Heart right ventricle (tissue), 16 donors: ENCODE results near the gene CUTC. TPM values are rescaled to one million over a fixed set of nuclear protein-coding genes. Genes with fewer than 3 reads are reported as not detected.

Source experiments
- ATAC-seq, 8 donors: fragments of 200-7000 bp; cut with Tn5 transposase; one replicate each; pipeline ENCODE4 v1.9.1; 2020; ENCODE audit warnings: mild to moderate bottlenecking in 8 of 8, moderate library complexity in 8 of 8, moderate number of reproducible peaks in 1 of 8
- DNase-seq, 2 donors: peaks; one replicate each; pipeline ENCODE4 v3.0.0-alpha.2; 2020
- H3K27ac ChIP-seq, 10 donors: fragments of 200-600 bp; sonication (generic) in 2 of 10; one replicate each; pipeline versions ENCODE4 v1.5.0 to v1.8.0; 2020 to 2022; ENCODE audit warnings: mild to moderate bottlenecking in 3 of 10
- H3K27me3 ChIP-seq, 7 donors: fragments of 200-600 bp; one replicate each; pipeline ENCODE4 v1.8.0; 2021 to 2022; ENCODE audit warnings: mild to moderate bottlenecking in 2 of 7
- H3K36me3 ChIP-seq, 9 donors: fragments of 200-600 bp; sonication (generic) in 1 of 9; one replicate each; pipeline versions ENCODE4 v1.5.0 to v1.8.0; 2020 to 2022; ENCODE audit warnings: mild to moderate bottlenecking in 2 of 9
- H3K4me1 ChIP-seq, 9 donors: fragments of 200-600 bp; sonication (generic) in 1 of 9; one replicate each; pipeline versions ENCODE4 v1.5.0 to v1.8.0; 2020 to 2022; ENCODE audit warnings: mild to moderate bottlenecking in 4 of 9
- H3K4me3 ChIP-seq, 10 donors: fragments of 200-600 bp; sonication (generic) in 2 of 10; one replicate each; pipeline versions ENCODE4 v1.5.0 to v1.8.0; 2020 to 2022; ENCODE audit warnings: mild to moderate bottlenecking in 7 of 10, moderate library complexity in 2 of 10
- H3K9me3 ChIP-seq, 11 donors: fragments of 200-600 bp in 10 of 11; sonication (generic) in 2 of 11; one replicate each; pipeline versions ENCODE4 v1.5.0 to v1.8.0; 2013 to 2022; ENCODE audit warnings: mild to moderate bottlenecking in 2 of 11, control low read depth in 1 of 11, moderate library complexity in 1 of 11
- WGBS, 2 donors: extraction: QIAGEN DNeasy Blood & Tissue Kit; methylation state at CpG; one replicate each; pipeline ENCODE4 v1.1.7; 2013; ENCODE audit warnings: inconsistent platforms in 1 of 2; 5-methylcytosine and 5-hydroxymethylcytosine counted together
- intact Hi-C, 10 donors: fragments of 100-400 bp; cut with DNase I; formaldehyde crosslinking; loops; one replicate each; pipeline versions ENCODE4 v1.11.1 to v1.14.2; 2022
- polyA plus RNA-seq, 2 donors: library from polyadenylated mRNA; stranded (reverse); fragments of 200-250 nt; gene quantifications; one replicate each; pipeline ENCODE4 v1.2.3, GENCODE V29; 2013
- total RNA-seq, 10 donors: library from RNA; stranded (reverse); fragmentation: NEBNext Ultra II Directional in 3 of 10; extraction: Animal tissue kit (Norgen Biotek cat#: 25700) in 3 of 10; gene quantifications; one replicate each; pipeline versions ENCODE4 v1.2.1 to v1.2.4, GENCODE V29; 2021 to 2023
- TF ChIP-seq, protein P1 (sequence below), 9 donors: fragments of 200-600 bp; sonication (generic) in 2 of 9; IDR thresholded peaks; one replicate each; pipeline versions ENCODE4 v1.5.0 to v1.8.0; 2021 to 2022; ENCODE audit warnings: antibody characterized with exemption in 9 of 9, mild to moderate bottlenecking in 5 of 9, moderate library complexity in 1 of 9
- donor health status: Arrhythmogenic right ventricular cardiomyopathy.
- donor health status: ischemic (EF 13 %, LVEDD 7.1; RV severe dilation, severe dysfunction).
- donor health status: healthy with polysubstance abuse.
- donor health status: DM: no; HTN: yes; CAD: no.
- donor health status: DM: no; HTN: no; CAD: no.
- donor health status: ischemic (EF 25% LVEDD 6.9; RV normal size, moderate dysfunction).
- donor health status: ischemic (EF 25% LVEDD 5.7; RV mildly dilated, moderate dysfunction).
- donor health status: healthy.
- donor health status: DM: yes; HTN: yes; CAD: no.
- donor health status: Ischemic cardiomyopathy.
- donor health status: ischemic (EF 35%, LVEDD 5.7; RV mildly dilated, moderate dysfunction).
- donor health status: nonischemic (EF 11% LVEDD 7.7; RV severe dilation, severe dysfunction).
- donor health status: DM: yes; HTN: yes; CAD: no.
- donor health status: PGD.
- donor health status: ischemic (EF 29% LVEDD 5.4; RV normal size, mild dysfunction).
- donor health status: nonischemic (EF 23%, LVEDD 6.1; RV moderate dilation, normal function).

The CUTC gene
- total and polyA plus RNA-seq, 12 donors: 29.7 to 43.7 (median 35.7) TPM

DNA sequence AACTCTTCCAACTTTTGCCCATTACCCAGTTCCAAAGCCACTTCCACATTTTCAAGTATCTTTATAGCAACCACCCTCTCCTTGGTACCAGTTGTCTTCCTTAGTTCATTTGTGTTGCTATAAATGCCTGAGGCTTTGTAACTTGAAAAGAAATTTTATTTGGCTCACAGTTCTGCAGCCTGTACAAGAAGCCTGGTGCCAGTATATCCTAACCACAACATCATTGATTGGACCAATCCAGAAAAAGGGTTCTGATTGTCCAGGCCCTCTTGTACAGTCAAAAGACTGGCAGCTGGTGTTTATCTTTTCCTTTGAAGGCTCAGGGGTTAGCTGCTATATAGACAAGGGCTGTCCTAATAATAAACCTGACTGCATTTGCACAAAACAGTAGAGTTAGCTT lies 29.3 kb downstream of the CUTC start:
- no peaks in the 10 kb centered on the region for H3K27me3 ChIP-seq
- peaks cover 0 to 57% (median 44%) of the 10 kb centered on the region in 9 donors for H3K36me3 ChIP-seq
- DNase-seq (no peak), ATAC-seq (no peak)
- H3K4me1 ChIP-seq: no peaks in the 10 kb centered on the region
- intact Hi-C loops: no loop called here
- TF ChIP-seq, protein P1, sequence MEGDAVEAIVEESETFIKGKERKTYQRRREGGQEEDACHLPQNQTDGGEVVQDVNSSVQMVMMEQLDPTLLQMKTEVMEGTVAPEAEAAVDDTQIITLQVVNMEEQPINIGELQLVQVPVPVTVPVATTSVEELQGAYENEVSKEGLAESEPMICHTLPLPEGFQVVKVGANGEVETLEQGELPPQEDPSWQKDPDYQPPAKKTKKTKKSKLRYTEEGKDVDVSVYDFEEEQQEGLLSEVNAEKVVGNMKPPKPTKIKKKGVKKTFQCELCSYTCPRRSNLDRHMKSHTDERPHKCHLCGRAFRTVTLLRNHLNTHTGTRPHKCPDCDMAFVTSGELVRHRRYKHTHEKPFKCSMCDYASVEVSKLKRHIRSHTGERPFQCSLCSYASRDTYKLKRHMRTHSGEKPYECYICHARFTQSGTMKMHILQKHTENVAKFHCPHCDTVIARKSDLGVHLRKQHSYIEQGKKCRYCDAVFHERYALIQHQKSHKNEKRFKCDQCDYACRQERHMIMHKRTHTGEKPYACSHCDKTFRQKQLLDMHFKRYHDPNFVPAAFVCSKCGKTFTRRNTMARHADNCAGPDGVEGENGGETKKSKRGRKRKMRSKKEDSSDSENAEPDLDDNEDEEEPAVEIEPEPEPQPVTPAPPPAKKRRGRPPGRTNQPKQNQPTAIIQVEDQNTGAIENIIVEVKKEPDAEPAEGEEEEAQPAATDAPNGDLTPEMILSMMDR (IDR thresholded peaks at IDR 0.05): no peak
- no peak overlapping the region for H3K27ac ChIP-seq
- no peak overlapping the region for H3K4me3 ChIP-seq
- H3K9me3 ChIP-seq: peaks cover 0 to 8% (median 0%) of the 10 kb centered on the region in 11 donors

DNA sequence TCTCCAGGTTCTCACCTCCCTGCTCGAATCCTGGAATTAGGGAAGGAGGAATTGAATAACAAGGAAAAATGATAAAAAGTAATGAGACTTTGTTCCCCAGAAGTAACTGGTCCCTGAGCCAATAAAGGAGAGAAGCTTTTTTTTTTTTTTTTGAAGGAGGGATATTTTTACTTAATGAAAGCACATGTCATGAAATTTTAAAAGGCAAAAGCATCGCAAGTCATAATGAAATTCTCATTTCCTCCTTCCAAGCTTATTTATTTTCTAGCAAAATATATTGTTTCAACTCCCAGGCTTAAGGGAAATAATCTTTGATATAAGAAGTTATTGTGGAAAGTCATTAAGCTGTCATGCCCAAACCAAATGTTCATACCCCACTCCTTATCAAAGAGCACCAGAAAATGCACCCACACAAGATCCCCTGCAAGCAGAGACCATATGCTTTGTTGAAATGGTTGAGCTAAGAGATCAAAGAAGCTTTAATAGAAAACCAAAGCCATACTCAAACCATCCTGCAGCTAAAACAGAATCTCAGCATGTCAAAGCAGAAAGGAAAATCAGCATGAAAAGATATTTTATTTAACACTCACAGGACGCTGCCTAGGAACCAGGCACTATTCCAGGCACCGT lies 33.8 kb downstream of the CUTC start:
- TF ChIP-seq, protein P1 (IDR thresholded peaks at IDR 0.05): no peak
- WGBS, 2 donors: 82 to 84% methylated on average over 4 of the region's 4 CpGs

DNA sequence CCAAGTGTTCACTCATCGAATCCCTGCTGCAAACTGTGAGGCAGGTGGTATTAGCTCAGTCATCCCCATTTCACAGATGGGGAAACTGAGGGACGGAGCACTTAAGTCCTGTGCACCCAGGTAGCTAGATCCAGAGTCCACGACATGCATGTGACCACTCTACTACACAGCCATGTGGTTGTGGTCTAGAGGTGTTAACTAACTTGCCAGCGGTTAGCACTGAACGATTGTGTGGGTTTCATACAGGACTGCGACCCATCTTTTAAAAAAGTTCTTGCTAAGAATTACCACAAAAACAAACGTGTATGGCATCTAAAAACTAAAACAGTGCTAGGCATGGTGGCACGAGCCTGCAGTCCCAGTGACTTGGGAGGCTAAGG lies 34.3 kb downstream of the CUTC start:
- H3K27ac ChIP-seq: no peak overlapping the region
- no peak for DNase-seq
- WGBS, 2 donors: 75 to 81% methylated on average over 8 of the region's 8 CpGs
- no peaks in the 10 kb centered on the region for H3K4me1 ChIP-seq
- peaks cover 0 to 9% (median 0%) of the 10 kb centered on the region in 9 donors for H3K36me3 ChIP-seq
- H3K27me3 ChIP-seq: no peaks in the 10 kb centered on the region
- intact Hi-C loops: no loop called here
- H3K4me3 ChIP-seq: no peak overlapping the region
- H3K9me3 ChIP-seq: peaks cover 0 to 8% (median 0%) of the 10 kb centered on the region in 11 donors
- TF ChIP-seq, protein P1 (IDR thresholded peaks at IDR 0.05): peak in 1 of 9 donors; percentile 4
- no peak for ATAC-seq

More for the DNA sequence above, 33.8 kb downstream of the CUTC start:
- intact Hi-C loops: no loop called here
- ATAC-seq: no peak
- Histone ChIP-seq H3K27me3 (no peaks in the 10 kb centered on the region), H3K9me3 (peaks cover 0 to 8% (median 0%) of the 10 kb centered on the region in 11 donors), H3K36me3 (peaks cover 0 to 13% (median under 1%) of the 10 kb centered on the region in 9 donors), H3K4me3 (no peak overlapping the region), H3K4me1 (no peaks in the 10 kb centered on the region), H3K27ac (no peak overlapping the region)
- DNase-seq: no peak

DNA sequence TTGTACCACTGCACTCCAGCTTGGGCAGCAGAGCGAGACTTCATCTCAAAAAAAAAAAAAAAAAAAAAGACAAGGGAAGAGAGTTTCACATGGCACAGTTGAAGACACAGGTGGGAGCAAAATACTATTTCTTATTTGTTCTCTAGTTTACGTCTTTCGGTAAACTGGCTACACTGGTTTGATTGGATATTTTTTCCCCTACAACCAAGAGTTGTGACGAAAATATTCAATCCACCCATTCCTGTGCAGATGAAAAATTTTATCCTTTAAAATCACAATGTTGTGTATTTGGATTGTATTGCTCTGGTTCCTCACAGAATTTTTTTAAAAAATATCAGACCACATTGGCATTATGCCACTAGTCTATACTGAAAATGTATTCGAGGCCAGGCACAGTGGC lies 35.9 kb downstream of the CUTC start:
- 71% methylated on average over 5 of the region's 5 CpGs for WGBS, 2 donors
- Histone ChIP-seq H3K27ac (no peak overlapping the region), H3K4me1 (no peaks in the 10 kb centered on the region), H3K27me3 (no peaks in the 10 kb centered on the region), H3K36me3 (peaks cover 0 to 5% (median 0%) of the 10 kb centered on the region in 9 donors), H3K9me3 (peaks cover 0 to 8% (median 0%) of the 10 kb centered on the region in 11 donors), H3K4me3 (no peak overlapping the region)
- intact Hi-C loops: no loop called here
- TF ChIP-seq, protein P1 (IDR thresholded peaks at IDR 0.05): no peak
- ATAC-seq (no peak), DNase-seq (no peak)
